ENCODE results near the gene RSBN1L. TPM values are rescaled to one million over a fixed set of nuclear protein-coding genes. Genes with fewer than 3 reads are reported as not detected.
"Not testable (repeated sequence)": the region's sequence is repeated elsewhere in the genome, so short reads cannot be mapped to it uniquely, and the experiment has no call there.

Gene RSBN1L
- total and polyA plus RNA-seq, 4 donors: 7.3 to 53.2 (median 12.9) TPM

DNA sequence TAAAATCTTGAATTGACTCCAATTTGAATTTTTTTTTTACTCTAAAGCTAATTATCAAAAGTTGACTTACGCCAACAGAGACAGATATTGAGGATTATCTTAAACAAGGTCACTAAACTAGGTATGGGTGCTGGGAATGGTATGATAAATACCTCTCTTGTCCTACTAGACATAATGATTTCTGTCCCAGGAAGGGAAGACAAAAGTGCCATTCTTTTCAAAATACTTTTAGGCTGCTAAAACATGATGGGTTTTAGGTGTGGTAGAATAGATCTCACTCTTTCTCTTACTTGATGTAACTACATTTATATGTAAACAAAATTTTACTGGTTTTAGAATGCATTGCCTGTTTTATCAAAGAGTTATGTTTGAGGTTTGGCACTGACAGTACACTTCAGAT, 86.9 kb downstream of the RSBN1L start:
- 99 to 100% methylated on average over 1 of the region's 1 CpG for whole genome bisulfite sequencing, 2 donors
- DNase-seq: no peak
- H3K4me3 ChIP-seq: no peak overlapping the region
- peaks cover 0 to 2% (median 0%) of the 10 kb centered on the region in 4 donors for H3K9me3 ChIP-seq (ENCODE audit: control insufficient read depth in 4 of 4, insufficient read depth in 3 of 4, low read length in 3 of 4)
- H3K27me3 ChIP-seq (ENCODE audit: control insufficient read depth in 3 of 3, insufficient read depth in 3 of 3, low read length in 2 of 3): no peaks in the 10 kb centered on the region
- no peak for TF ChIP-seq CTCF (IDR thresholded peaks at IDR 0.05; ENCODE audit: control extremely low read depth, extremely low read depth)
- ATAC-seq (ENCODE audit: insufficient read depth, low FRiP score): no peak
- H3K9ac ChIP-seq (ENCODE audit: insufficient read depth in 1 of 2, low read length in 2 of 2): no peak overlapping the region
- H3K4me1 ChIP-seq (ENCODE audit: control insufficient read depth in 5 of 5, insufficient read depth in 5 of 5, low read length in 5 of 5): no peaks in the 10 kb centered on the region
- peaks cover 2 to 17% (median 13%) of the 10 kb centered on the region in 4 donors for H3K36me3 ChIP-seq (ENCODE audit: control insufficient read depth in 4 of 4, insufficient read depth in 4 of 4, low read length in 4 of 4)
- no peak overlapping the region for H3K27ac ChIP-seq (ENCODE audit: low read depth in 1 of 2, low read length in 1 of 2)

- no peaks in the 10 kb centered on the region for H3K4me1 ChIP-seq (ENCODE audit: control insufficient read depth in 5 of 5, insufficient read depth in 5 of 5, low read length in 5 of 5)
- peaks cover 0 to 2% (median 0%) of the 10 kb centered on the region in 4 donors for H3K9me3 ChIP-seq (ENCODE audit: control insufficient read depth in 4 of 4, insufficient read depth in 3 of 4, low read length in 3 of 4)
- no peak overlapping the region for H3K9ac ChIP-seq (ENCODE audit: insufficient read depth in 1 of 2, low read length in 2 of 2)
- no peak for DNase-seq
- peaks cover under 1 to 14% (median 9%) of the 10 kb centered on the region in 4 donors for H3K36me3 ChIP-seq (ENCODE audit: control insufficient read depth in 4 of 4, insufficient read depth in 4 of 4, low read length in 4 of 4)
- TF ChIP-seq CTCF (IDR thresholded peaks at IDR 0.05; ENCODE audit: control extremely low read depth, extremely low read depth): no peak
- H3K27me3 ChIP-seq (ENCODE audit: control insufficient read depth in 3 of 3, insufficient read depth in 3 of 3, low read length in 2 of 3): no peaks in the 10 kb centered on the region
- WGBS, 2 donors: 93% methylated on average over 3 of the region's 3 CpGs
- H3K4me3 ChIP-seq: no peak overlapping the region
- no peak for ATAC-seq (ENCODE audit: insufficient read depth, low FRiP score)
- no peak overlapping the region for H3K27ac ChIP-seq (ENCODE audit: low read depth in 1 of 2, low read length in 1 of 2)
Observed at GRCh38 chr7:77783545-77783944, 87.3 kb downstream of the RSBN1L start.

DNA sequence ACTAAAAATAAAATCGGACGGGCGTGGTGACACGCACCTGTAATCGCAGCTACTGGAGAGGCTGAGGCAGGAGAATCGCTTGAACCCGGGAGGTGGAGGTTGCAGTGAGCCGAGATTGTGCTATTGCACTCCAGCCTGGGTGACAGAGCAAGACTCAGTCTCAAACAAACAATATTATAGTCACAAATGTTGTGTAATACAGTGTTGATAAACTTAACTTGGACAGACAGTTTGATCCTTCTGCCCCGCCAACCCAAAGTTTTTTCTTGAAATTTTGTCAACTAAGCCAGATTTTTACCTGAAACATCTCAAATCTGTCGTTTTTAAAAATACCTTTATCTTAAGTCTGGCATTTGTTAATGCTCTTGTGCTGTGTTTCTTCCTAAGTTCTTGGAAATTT, 88.2 kb downstream of the RSBN1L start:
- not testable (repeated sequence) for ATAC-seq (ENCODE audit: insufficient read depth, low FRiP score); H3K27me3 ChIP-seq (ENCODE audit: control insufficient read depth in 3 of 3, insufficient read depth in 3 of 3, low read length in 2 of 3); H3K9ac ChIP-seq (ENCODE audit: insufficient read depth in 1 of 2, low read length in 2 of 2); H3K4me3 ChIP-seq; H3K4me1 ChIP-seq (ENCODE audit: control insufficient read depth in 5 of 5, insufficient read depth in 5 of 5, low read length in 5 of 5); DNase-seq; H3K27ac ChIP-seq (ENCODE audit: low read depth in 1 of 2, low read length in 1 of 2); H3K9me3 ChIP-seq (ENCODE audit: control insufficient read depth in 4 of 4, insufficient read depth in 3 of 4, low read length in 3 of 4)
- peaks cover 0 to 12% (median 7%) of the 10 kb centered on the region in 4 donors for H3K36me3 ChIP-seq (ENCODE audit: control insufficient read depth in 4 of 4, insufficient read depth in 4 of 4, low read length in 4 of 4)
- WGBS, 2 donors: 92 to 93% methylated on average over 10 of the region's 10 CpGs

DNA sequence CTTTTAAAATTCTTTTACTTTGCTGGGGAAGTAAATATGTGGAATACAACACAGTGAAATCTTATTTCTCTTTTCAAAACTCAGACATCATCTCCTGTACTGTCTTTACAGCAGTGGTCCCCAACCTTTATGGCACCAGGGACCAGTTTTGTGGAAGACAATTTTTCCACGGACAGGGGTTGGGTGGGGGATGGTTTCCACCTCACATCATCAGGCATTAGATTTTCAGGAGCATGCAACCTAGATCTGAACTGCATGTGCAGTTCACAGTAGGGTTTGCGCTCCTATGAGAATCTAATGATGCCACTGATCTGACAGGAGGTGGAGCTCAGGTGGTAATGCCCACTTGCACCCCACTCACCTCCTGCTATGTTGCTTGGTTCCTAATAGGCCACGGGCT, 89.8 kb downstream of the RSBN1L start:
- Histone ChIP-seq H3K4me1 (ENCODE audit: control insufficient read depth in 5 of 5, insufficient read depth in 5 of 5, low read length in 5 of 5) (no peaks in the 10 kb centered on the region), H3K9me3 (ENCODE audit: control insufficient read depth in 4 of 4, insufficient read depth in 3 of 4, low read length in 3 of 4) (peaks cover 0 to 2% (median 0%) of the 10 kb centered on the region in 4 donors), H3K27me3 (ENCODE audit: control insufficient read depth in 3 of 3, insufficient read depth in 3 of 3, low read length in 2 of 3) (no peaks in the 10 kb centered on the region), H3K9ac (ENCODE audit: insufficient read depth in 1 of 2, low read length in 2 of 2) (no peak overlapping the region), H3K36me3 (ENCODE audit: control insufficient read depth in 4 of 4, insufficient read depth in 4 of 4, low read length in 4 of 4) (peaks cover 0 to 7% (median 5%) of the 10 kb centered on the region in 4 donors), H3K27ac (ENCODE audit: low read depth in 1 of 2, low read length in 1 of 2) (no peak overlapping the region), H3K4me3 (no peak overlapping the region)
- ATAC-seq (ENCODE audit: insufficient read depth, low FRiP score): no peak
- WGBS, 2 donors: 97 to 99% methylated on average over 3 of the region's 3 CpGs
- DNase-seq: no peak
- no peak for TF ChIP-seq CTCF (IDR thresholded peaks at IDR 0.05; ENCODE audit: control extremely low read depth, extremely low read depth)
